SK-N-SH (cell line): ENCODE data around the gene MLXIP. TPM values are rescaled to one million over a fixed set of nuclear protein-coding genes. Genes with fewer than 3 reads are reported as not detected.

ENCODE experiments used
- CTCF ChIA-PET: fragments of 300-600, 350-600 bp; formaldehyde crosslinking; extraction: SDS; loops from one replicate; lab custom pipeline; 2021; lab: Yijun Ruan, JAX
- POLR2A ChIA-PET: fragments of 350-600 bp; sonication (Branson Sonifier 250); formaldehyde crosslinking; extraction: SDS; loops from one replicate; lab custom pipeline; 2020; ENCODE audit warnings: antibody characterized with exemption, inconsistent platforms; lab: Yijun Ruan, JAX
- DNase-seq: peaks from one replicate; pipeline ENCODE4 v3.0.0; 2012
- H2AFZ ChIP-seq: fragments of 200-600 bp; sonication (generic); 2 replicates; pipeline ENCODE4 v1.8.1; 2016; ENCODE audit warnings: antibody characterized with exemption, mild to moderate bottlenecking, low read depth
- H3F3A ChIP-seq: fragments of 200-600 bp; sonication (generic); replicated peaks from 2 replicates; pipeline ENCODE3; 2016; ENCODE audit warnings: antibody characterized with exemption, mild to moderate bottlenecking; ENCODE audit not compliant: insufficient read depth
- H3K27ac ChIP-seq, 2 experiments: fragments of 200-500 bp in 1 of 2; fragments of 200-600 bp in 1 of 2; sonication (Bioruptor generic) in 1 of 2; sonication (generic), shearing (Covaris generic) in 1 of 2; 2 replicates each; pipeline versions ENCODE4 v1.5.1 to v1.6.1; 2014 to 2016; ENCODE audit warnings: low read depth in 2 of 2, inconsistent platforms in 1 of 2, low read length in 1 of 2, mild to moderate bottlenecking in 1 of 2, mixed read lengths in 1 of 2
- H3K27me3 ChIP-seq: fragments of 200-600 bp; sonication (generic), shearing (Covaris generic); 2 replicates; pipeline ENCODE4 v1.6.1; 2016; ENCODE audit warnings: mixed run types; ENCODE audit not compliant: insufficient read depth
- H3K36me3 ChIP-seq, 2 experiments: fragments of 200-500 bp in 1 of 2; fragments of 200-600 bp in 1 of 2; sonication (Bioruptor generic) in 1 of 2; sonication (generic) in 1 of 2; replicated peaks in 1 of 2; 2 replicates each; pipeline versions ENCODE3 to v1.5.1; 2014 to 2016; ENCODE audit warnings: low read length in 1 of 2, mild to moderate bottlenecking in 1 of 2; ENCODE audit not compliant: insufficient read depth in 2 of 2, control insufficient read depth in 1 of 2
- H3K4me1 ChIP-seq, 2 experiments: fragments of 200-500 bp in 1 of 2; fragments of 200-600 bp in 1 of 2; sonication (Bioruptor generic) in 1 of 2; sonication (generic), shearing (Covaris generic) in 1 of 2; 2 replicates each; pipeline versions ENCODE4 v1.5.1 to v1.6.1; 2014 to 2016; ENCODE audit warnings: low read depth in 1 of 2, low read length in 1 of 2, mixed run types in 1 of 2; ENCODE audit not compliant: insufficient read depth in 2 of 2, control insufficient read depth in 1 of 2
- H3K4me2 ChIP-seq: fragments of 200-600 bp; sonication (generic), shearing (Covaris generic); 2 replicates; pipeline ENCODE4 v1.6.1; 2017; ENCODE audit warnings: mixed run types
- H3K4me3 ChIP-seq, 2 experiments: fragments of 200-500 bp in 1 of 2; fragments of 200-600 bp in 1 of 2; sonication (Bioruptor generic) in 1 of 2; sonication (generic), shearing (Covaris generic) in 1 of 2; 2 replicates each; pipeline versions ENCODE4 v1.5.1 to v1.8.1; 2014 to 2016; ENCODE audit warnings: low read depth in 2 of 2, inconsistent platforms in 1 of 2, low read length in 1 of 2, mild to moderate bottlenecking in 1 of 2, mixed read lengths in 1 of 2, moderate library complexity in 1 of 2
- H3K79me2 ChIP-seq: fragments of 200-600 bp; sonication (generic); 2 replicates; pipeline ENCODE4 v1.8.1; 2017; ENCODE audit warnings: mild to moderate bottlenecking; ENCODE audit not compliant: insufficient read depth
- H3K9ac ChIP-seq: fragments of 200-600 bp; sonication (generic); 2 replicates; pipeline ENCODE4 v1.6.1; 2017; ENCODE audit warnings: mixed run types
- H3K9me2 ChIP-seq: fragments of 200-600 bp; sonication (generic); 2 replicates; pipeline ENCODE4 v1.6.1; 2017; ENCODE audit warnings: mixed run types
- H3K9me3 ChIP-seq: fragments of 200-600 bp; sonication (generic); 2 replicates; pipeline ENCODE4 v1.6.1; 2017; ENCODE audit warnings: mixed run types, mild to moderate bottlenecking, moderate library complexity
- H4K20me1 ChIP-seq: fragments of 200-600 bp; sonication (generic); 2 replicates; pipeline ENCODE4 v1.6.1; 2017; ENCODE audit warnings: mild to moderate bottlenecking, mixed run types; ENCODE audit not compliant: insufficient read depth
- CHD2 ChIP-seq: fragments of 150-350 bp; IDR thresholded peaks from 2 replicates; pipeline ENCODE4 v1.6.1; 2018; ENCODE audit warnings: low read length; ENCODE audit not compliant: partially characterized antibody
- CTCF ChIP-seq: fragments of 200-600 bp; sonication (generic); IDR thresholded peaks from 2 replicates; pipeline ENCODE4 v1.6.1; 2017; ENCODE audit warnings: antibody characterized with exemption, mild to moderate bottlenecking, moderate library complexity
- MXI1 ChIP-seq: IDR thresholded peaks from 2 replicates; pipeline ENCODE4 v1.6.1; 2012; ENCODE audit warnings: mild to moderate bottlenecking, low read depth, low read length, improper control_type of control experiment
- NFIC ChIP-seq: IDR thresholded peaks from 2 replicates; pipeline ENCODE4 v1.4.0; 2012; ENCODE audit warnings: borderline replicate concordance
- NRF1 ChIP-seq: IDR thresholded peaks from 2 replicates; pipeline ENCODE4 v1.6.1; 2012; ENCODE audit warnings: low read depth, mild to moderate bottlenecking, low read length
- PBX3 ChIP-seq: IDR thresholded peaks from 2 replicates; pipeline ENCODE4; 2012
- POLR2AphosphoS5 ChIP-seq: IDR thresholded peaks from 2 replicates; pipeline ENCODE4 v1.6.1; 2012; ENCODE audit warnings: low read depth, low read length
- RFX5 ChIP-seq: IDR thresholded peaks from 2 replicates; pipeline ENCODE4 v1.6.1; 2012; ENCODE audit warnings: mild to moderate bottlenecking, improper control_type of control experiment, low read length
- TAF1 ChIP-seq: IDR thresholded peaks from 2 replicates; pipeline ENCODE4 v1.6.1; 2012; ENCODE audit warnings: low read depth, mild to moderate bottlenecking, low read length, moderate library complexity, borderline replicate concordance
- WGBS: methylation state at CpG from one replicate; pipeline ENCODE4 v1.1.6; 2017; ENCODE audit warnings: low lambda C conversion rate; 5-methylcytosine and 5-hydroxymethylcytosine counted together
- polyA plus RNA-seq, 3 experiments: library from polyadenylated mRNA; depleted of rRNA; stranded (reverse); fragments of >200 nt; gene quantifications; 2 replicates each; pipeline ENCODE4 v1.2.3, GENCODE V29; 2012

Gene MLXIP
- polyA plus RNA-seq, 1 of the 3 experiments (the other 2 are of a cell fraction), result 11.0 TPM

- Histone ChIP-seq H3F3A (no peaks in the 10 kb centered on the region), H3K27me3 (no peaks in the 10 kb centered on the region), H3K9me3 (no peaks in the 10 kb centered on the region), H2AFZ (no peak overlapping the region), H4K20me1 (no peaks in the 10 kb centered on the region), H3K9ac (no peak overlapping the region), H3K27ac (no peak overlapping the region), H3K9me2 (no peaks in the 10 kb centered on the region), H3K79me2 (no peaks in the 10 kb centered on the region), H3K4me3 (no peak overlapping the region), H3K4me2 (no peak overlapping the region), H3K4me1 (no peaks in the 10 kb centered on the region), H3K36me3 (peaks cover 12 to 53% of the 10 kb centered on the region in 2 experiments)
- ChIA-PET CTCF (interaction anchor here (1.2 to 2.6 kb wide), 4 partner anchors 9 to 85 kb away, joined by 5 to 11 read pairs (median 8); no protein-coding TSS in a partner anchor), POLR2A (no interaction called here)
- WGBS, result 96% methylated on average over 12 of the region's 15 CpGs
- no peak for DNase-seq
- no peak for TF ChIP-seq RFX5
- no peak for TF ChIP-seq POLR2AphosphoS5
- no peak for TF ChIP-seq CTCF
- no peak for TF ChIP-seq TAF1
Measured at GRCh38 chr12:122139266-122139665, 60.7 kb downstream of the MLXIP start.

- Histone ChIP-seq H3K36me3 (peaks cover 7 to 52% of the 10 kb centered on the region in 2 experiments), H3K9me3 (no peaks in the 10 kb centered on the region), H3F3A (no peaks in the 10 kb centered on the region), H3K27me3 (no peaks in the 10 kb centered on the region), H3K27ac (no peak overlapping the region), H3K79me2 (no peaks in the 10 kb centered on the region), H3K4me3 (no peak overlapping the region), H3K9me2 (no peaks in the 10 kb centered on the region), H4K20me1 (no peaks in the 10 kb centered on the region), H3K4me2 (no peak overlapping the region), H3K4me1 (no peaks in the 10 kb centered on the region), H2AFZ (no peak overlapping the region), H3K9ac (no peak overlapping the region)
- no peak for DNase-seq
- 88% methylated on average over 6 of the region's 8 CpGs for WGBS
- POLR2A ChIA-PET, result no interaction called here
- CTCF ChIA-PET, result interaction anchor here (0.8 to 2.6 kb wide), 4 partner anchors 10 to 85 kb away, joined by 3 to 10 read pairs (median 6); no protein-coding TSS in a partner anchor
- TF ChIP-seq CHD2 (no peak), MXI1 (no peak)
Measured at GRCh38 chr12:122139941-122140340, 61.4 kb downstream of the MLXIP start.

GRCh38 chr12:122140467-122141257 is 62.1 kb downstream of the MLXIP start:
- Histone ChIP-seq H3K4me2 (no peak overlapping the region), H3K4me3 (no peak overlapping the region), H3K4me1 (no peaks in the 10 kb centered on the region), H3K9me2 (no peaks in the 10 kb centered on the region), H4K20me1 (no peaks in the 10 kb centered on the region), H3K9ac (no peak overlapping the region), H3F3A (no peaks in the 10 kb centered on the region), H3K79me2 (no peaks in the 10 kb centered on the region), H3K9me3 (no peaks in the 10 kb centered on the region), H3K27ac (no peak overlapping the region), H3K27me3 (no peaks in the 10 kb centered on the region), H3K36me3 (peaks cover 0 to 45% of the 10 kb centered on the region in 2 experiments), H2AFZ (no peak overlapping the region)
- CTCF ChIA-PET, result interaction anchor here (0.8 to 2.6 kb wide), 4 partner anchors 10 to 86 kb away, joined by 3 to 7 read pairs (median 4); no protein-coding TSS in a partner anchor
- POLR2A ChIA-PET, result no interaction called here
- WGBS, result 98% methylated on average over 17 of the region's 19 CpGs
- no peak for TF ChIP-seq NFIC
- no peak for TF ChIP-seq CTCF
- no peak for TF ChIP-seq PBX3
- no peak for TF ChIP-seq NRF1
- DNase-seq, result no peak
